Choroid plexus epithelial cell (primary cell): Measurements from ENCODE around the gene DMGDH.
A peak's percentile ranks its signal among the peaks of the same experiment; 100 is the strongest.

Source experiments
- DNase-seq: peaks from one replicate; pipeline ENCODE4 v3.0.0-alpha.2; 2010; ENCODE audit warnings: low read depth
- H3K4me3 ChIP-seq: 2 replicates; pipeline ENCODE4 v1.5.1; 2011; ENCODE audit warnings: low read depth, mild to moderate bottlenecking, control low read depth, low read length, moderate library complexity
- CTCF ChIP-seq: conservative IDR thresholded peaks from 2 replicates; pipeline ENCODE4 v1.5.1; 2011; ENCODE audit warnings: low read depth, mild to moderate bottlenecking, control low read depth, inconsistent platforms, low read length, moderate library complexity

Gene DMGDH

DNA sequence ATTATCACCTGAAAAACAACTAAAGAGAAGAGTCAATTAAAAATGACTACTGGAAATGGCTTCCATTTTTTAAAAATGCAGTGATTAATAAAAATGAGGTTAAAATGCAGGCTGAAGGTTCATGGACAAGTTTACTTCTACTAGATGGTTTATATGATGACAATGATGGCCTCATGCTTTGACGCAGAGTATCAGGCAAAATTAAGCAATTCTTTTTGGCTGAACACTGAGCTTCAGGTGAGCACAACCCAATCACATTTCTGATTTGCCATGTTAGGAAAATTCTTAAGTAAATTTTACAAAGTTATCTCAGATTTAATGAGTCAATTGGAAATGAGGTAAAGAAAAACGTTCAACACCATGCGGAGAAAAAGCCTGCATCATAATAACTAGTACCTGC, 22.3 kb downstream of the DMGDH start:
- DNase-seq = no peak
- no peak overlapping the region for H3K4me3 ChIP-seq
- no peak for TF ChIP-seq CTCF

DNA sequence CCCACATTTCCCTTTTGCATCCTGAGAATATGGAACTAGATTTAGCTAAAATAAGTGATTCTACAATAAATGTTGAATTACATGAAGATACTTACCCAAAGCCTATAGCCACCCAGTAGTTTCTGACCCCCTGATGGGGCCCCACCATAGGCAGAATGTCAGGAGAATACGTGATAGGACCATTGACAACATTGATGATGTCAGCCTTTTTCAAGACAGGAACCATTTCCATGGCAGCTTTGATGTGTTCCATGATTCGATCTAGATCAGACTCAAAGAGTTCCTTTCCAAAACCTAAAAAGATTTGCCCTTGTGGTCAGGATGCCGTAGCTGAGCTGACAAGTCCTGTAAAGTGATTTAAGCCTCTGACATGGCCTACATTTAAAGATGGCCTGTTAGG, 27.3 kb downstream of the DMGDH start:
- no peak overlapping the region for H3K4me3 ChIP-seq
- no peak for TF ChIP-seq CTCF
- no peak for DNase-seq

DNA sequence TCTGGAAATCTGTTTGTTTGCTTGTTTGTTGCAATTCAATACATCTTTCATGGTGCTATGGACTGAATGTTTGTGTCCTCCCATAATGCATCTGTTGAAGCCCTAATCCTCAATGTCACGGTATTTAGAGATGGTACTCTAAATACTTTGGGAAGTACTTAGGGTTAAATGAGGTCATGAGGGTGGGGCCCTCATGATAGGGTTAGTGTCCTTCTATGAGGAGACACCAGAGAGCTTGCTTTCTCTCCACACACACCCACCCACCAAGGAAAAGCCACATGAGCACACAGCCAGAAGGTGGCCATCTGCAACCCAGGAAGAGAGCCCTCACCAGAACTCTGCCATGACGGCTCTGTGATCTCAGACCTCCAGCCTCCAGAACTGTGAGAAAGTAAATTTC, 32.7 kb downstream of the DMGDH start:
- TF ChIP-seq CTCF = no peak
- no peak overlapping the region for H3K4me3 ChIP-seq
- no peak for DNase-seq

GRCh38 chr5:79035237-79035636, 34.2 kb downstream of the DMGDH start:
- no peak for TF ChIP-seq CTCF
- no peak for DNase-seq

DNA sequence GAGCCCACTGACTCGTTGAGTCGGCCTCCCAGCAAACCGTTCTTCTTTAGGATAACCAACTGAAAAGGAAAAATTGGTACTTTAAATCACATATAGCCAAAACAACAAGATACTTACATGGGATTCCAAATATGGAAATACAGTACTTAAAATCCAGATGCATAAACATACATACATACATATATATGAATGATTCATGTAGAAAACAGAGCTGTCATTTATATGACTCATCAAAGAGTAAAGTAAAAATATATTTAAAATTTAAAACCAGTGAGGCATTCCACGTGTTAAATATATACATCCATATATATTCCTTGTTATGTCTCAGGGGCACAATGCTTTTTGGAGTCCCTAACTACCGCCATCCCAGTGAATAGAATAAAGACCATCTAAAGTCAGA, 36.7 kb downstream of the DMGDH start:
- no peak for TF ChIP-seq CTCF
- no peak overlapping the region for H3K4me3 ChIP-seq
- no peak for DNase-seq

More at GRCh38 chr5:79035237-79035636, 34.2 kb downstream of the DMGDH start:
- no peak overlapping the region for H3K4me3 ChIP-seq

DNA sequence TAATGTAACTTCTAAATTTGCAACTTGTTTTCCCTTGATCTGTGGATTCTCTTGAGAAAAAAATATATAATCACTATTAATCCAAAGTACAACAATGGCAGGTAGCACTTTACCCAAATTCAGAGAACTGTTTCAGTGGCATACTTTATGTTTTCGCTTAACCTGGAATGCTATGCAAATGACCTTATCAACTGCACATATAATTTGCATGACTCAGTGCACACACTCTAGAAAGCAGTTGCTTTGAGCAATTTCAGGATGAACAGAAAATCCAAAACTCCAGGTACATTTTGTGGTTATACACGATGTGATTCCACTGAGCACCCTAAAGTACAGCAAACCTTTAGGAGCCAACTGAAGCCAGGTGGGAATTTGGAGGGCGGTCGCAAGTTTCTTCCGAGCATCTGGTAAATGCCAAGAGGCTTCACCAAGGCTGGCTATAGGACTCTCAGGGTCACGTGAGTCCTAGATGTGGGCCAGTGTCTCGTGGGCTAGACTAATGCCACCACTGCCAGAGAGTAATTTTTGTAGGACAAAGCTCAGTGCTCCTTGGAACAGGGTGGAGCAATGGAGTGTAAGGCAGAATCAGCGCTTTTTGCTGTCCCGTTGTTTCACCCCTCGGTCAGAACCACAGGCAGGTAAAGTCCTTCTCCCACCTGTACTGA, 37.3 kb downstream of the DMGDH start:
- peak; percentile 9 for DNase-seq
- no peak for TF ChIP-seq CTCF
- no peak overlapping the region for H3K4me3 ChIP-seq

DNA sequence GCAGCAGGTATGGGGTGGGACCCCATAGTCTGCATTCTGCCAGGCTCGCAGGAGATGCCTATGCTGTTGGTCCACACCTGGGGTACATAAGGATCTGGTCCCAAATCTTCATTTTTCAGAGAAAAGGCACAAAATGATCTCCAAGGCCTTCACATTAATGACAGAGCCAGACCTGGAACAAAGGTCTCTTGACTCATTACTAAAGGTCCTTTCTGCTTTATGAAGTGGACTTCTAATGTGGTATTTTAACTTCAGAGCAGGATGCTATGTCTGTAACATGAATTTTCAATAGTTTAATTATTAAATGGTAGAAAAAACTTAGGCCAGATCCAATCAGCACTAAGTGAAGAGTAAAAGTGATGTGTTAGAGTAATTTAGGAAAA, 38.0 kb downstream of the DMGDH start:
- no peak overlapping the region for H3K4me3 ChIP-seq
- TF ChIP-seq CTCF = no peak
- DNase-seq = no peak
